PC-3 (cell line): Measurements from ENCODE around the gene VPS13C. TPM values are rescaled to one million over a fixed set of nuclear protein-coding genes. Genes with fewer than 3 reads are reported as not detected.

Experiments used
- ATAC-seq: fragments of 200-7000 bp; cut with Tn5 transposase; 2 replicates; pipeline ENCODE4 v1.9.1; 2020; ENCODE audit warnings: mild to moderate bottlenecking, moderate library complexity
- BruUV-seq: library from RNA; stranded (reverse); fragments of 400-500 nt; replicated peaks from 2 replicates; lab custom pipeline; 2021; lab: Mats Ljungman, UMichigan
- CTCF ChIA-PET: fragments of 300-600 bp; sonication (Branson Sonifier 250); formaldehyde crosslinking; loops from one replicate; lab custom pipeline; 2022; ENCODE audit warnings: antibody characterized with exemption; lab: Charles Lee
- POLR2A ChIA-PET: fragments of 300-600 bp; sonication (Branson Sonifier 250); formaldehyde crosslinking; loops from one replicate; lab custom pipeline; 2022; ENCODE audit warnings: antibody characterized with exemption; ENCODE audit not compliant: unreplicated experiment; lab: Charles Lee
- DNase-seq: peaks from one replicate; pipeline ENCODE4 v3.0.0-alpha.2; 2015
- H2AFZ ChIP-seq: fragments of 300-600 bp; sonication (generic); 2 replicates; pipeline ENCODE4 v1.6.0; 2016; ENCODE audit warnings: antibody characterized with exemption, low read length
- H3F3A ChIP-seq: fragments of 300-600 bp; sonication (generic); one replicate; pipeline ENCODE4 v1.6.0; 2017; ENCODE audit warnings: antibody characterized with exemption, low read length, control low read depth, mild to moderate bottlenecking; ENCODE audit not compliant: unreplicated experiment
- H3K27ac ChIP-seq: fragments of 300-600 bp; sonication (generic); 2 replicates; pipeline ENCODE4 v1.5.1; 2016; ENCODE audit warnings: mild to moderate bottlenecking, low read length
- H3K27me3 ChIP-seq: fragments of 300-600 bp; sonication (generic); 2 replicates; pipeline ENCODE4 v1.6.1; 2016; ENCODE audit warnings: low read length, mixed read lengths
- H3K36me3 ChIP-seq: fragments of 300-600 bp; sonication (generic); 2 replicates; pipeline ENCODE4 v1.6.1; 2016; ENCODE audit warnings: low read depth, mixed run types, low read length, mixed read lengths
- H3K4me1 ChIP-seq: fragments of 300-600 bp; sonication (generic); 2 replicates; pipeline ENCODE4 v1.5.1; 2016; ENCODE audit warnings: low read length; ENCODE audit not compliant: insufficient read depth
- H3K4me2 ChIP-seq: fragments of 300-600 bp; sonication (generic); 2 replicates; pipeline ENCODE4 v1.6.0; 2016; ENCODE audit warnings: low read length
- H3K4me3 ChIP-seq: fragments of 300-600 bp; sonication (generic); 2 replicates; pipeline ENCODE4 v1.5.1; 2016; ENCODE audit warnings: mild to moderate bottlenecking, low read length, mixed read lengths
- H3K79me2 ChIP-seq: fragments of 300-600 bp; sonication (generic); 2 replicates; pipeline ENCODE4 v1.6.1; 2017; ENCODE audit warnings: low read length, mixed read lengths
- H3K9ac ChIP-seq: fragments of 300-600 bp; sonication (generic); 2 replicates; pipeline ENCODE4 v1.6.0; 2016; ENCODE audit warnings: mild to moderate bottlenecking, low read length
- H3K9me2 ChIP-seq: fragments of 300-600 bp; sonication (generic); replicated peaks from 2 replicates; pipeline ENCODE4 v1.6.1; 2016; ENCODE audit warnings: mixed run types, low read length, mixed read lengths
- H3K9me3 ChIP-seq: fragments of 300-600 bp; sonication (generic); 2 replicates; pipeline ENCODE4 v1.6.1; 2016; ENCODE audit warnings: low read length, mixed read lengths
- H4K20me1 ChIP-seq: fragments of 300-600 bp; sonication (generic); 2 replicates; pipeline ENCODE4 v1.6.1; 2016; ENCODE audit warnings: low read length, mixed read lengths
- EZH2 ChIP-seq: fragments of 300-600 bp; sonication (generic); IDR thresholded peaks from one replicate; pipeline ENCODE4 v1.6.1; 2017; ENCODE audit warnings: antibody characterized with exemption, mild to moderate bottlenecking, low read length; ENCODE audit not compliant: unreplicated experiment
- EZH2phosphoT487 ChIP-seq: fragments of 300-600 bp; sonication (generic); IDR thresholded peaks from 2 replicates; pipeline ENCODE4 v1.6.1; 2018; ENCODE audit warnings: mild to moderate bottlenecking, antibody characterized with exemption, low read length, borderline replicate concordance
- intact Hi-C: fragments of 100-400 bp; cut with micrococcal nuclease; formaldehyde crosslinking; loops from 2 replicates; pipeline ENCODE4 v1.9.0; 2023
- total RNA-seq: library from RNA; depleted of rRNA; stranded (reverse); fragments of >200 nt; gene quantifications from 2 replicates; pipeline ENCODE4 v1.2.3, GENCODE V29; 2014
- TF ChIP-seq, protein P1 (sequence below): fragments of 300-600 bp; sonication (generic); conservative IDR thresholded peaks from 2 replicates; pipeline ENCODE4 v1.5.1; 2017; ENCODE audit warnings: antibody characterized with exemption, low read depth, mild to moderate bottlenecking, low read length

The VPS13C gene
- total RNA-seq, 1 experiment from 2014 or later, result 11.4 TPM

DNA sequence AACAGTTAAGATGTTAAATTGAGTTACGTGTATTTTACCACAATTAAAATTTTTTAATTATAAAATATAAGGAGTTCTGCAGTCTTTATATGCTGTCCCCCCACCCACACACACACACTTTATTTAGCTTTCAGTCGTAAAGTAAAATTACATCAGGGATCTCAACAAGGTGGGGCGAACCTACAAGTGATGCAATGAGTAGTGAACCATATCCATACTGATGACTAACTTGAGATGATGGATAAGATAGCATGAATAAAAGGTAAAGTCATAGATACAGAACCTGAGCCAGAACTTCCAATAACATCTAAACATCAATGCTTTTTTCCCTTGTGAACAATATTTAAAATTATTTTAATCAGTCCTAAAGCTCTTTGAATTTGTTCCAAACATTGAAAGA lies 77.2 kb downstream of the VPS13C start:
- H3K4me1 ChIP-seq, result peaks cover 9% of the 10 kb centered on the region
- no peaks in the 10 kb centered on the region for H3K9me3 ChIP-seq
- H3K9me2 ChIP-seq, result no peaks in the 10 kb centered on the region
- intact Hi-C loops, result loop anchor here (10.0 kb wide), 1 partner anchor 82 kb away; the partner anchor contains the start of genes C2CD4A and VPS13C
- no peaks in the 10 kb centered on the region for H3F3A ChIP-seq
- ChIA-PET CTCF (no interaction called here), POLR2A (no interaction called here)
- H3K79me2 ChIP-seq, result no peaks in the 10 kb centered on the region
- no TSS peak for BruUV-seq
- no peak overlapping the region for H3K27ac ChIP-seq
- H3K27me3 ChIP-seq, result no peaks in the 10 kb centered on the region
- H3K4me3 ChIP-seq, result no peak overlapping the region
- H4K20me1 ChIP-seq, result no peaks in the 10 kb centered on the region
- H3K4me2 ChIP-seq, result no peak overlapping the region
- peak; percentile 48; the same call in 1 of the 2 replicates for ATAC-seq
- H3K36me3 ChIP-seq, result no peaks in the 10 kb centered on the region
- peak; percentile 59 for DNase-seq
- H3K9ac ChIP-seq, result no peak overlapping the region
- H2AFZ ChIP-seq, result no peak overlapping the region
- no peak for TF ChIP-seq EZH2
- no peak for TF ChIP-seq EZH2phosphoT487
- TF ChIP-seq, protein P1, sequence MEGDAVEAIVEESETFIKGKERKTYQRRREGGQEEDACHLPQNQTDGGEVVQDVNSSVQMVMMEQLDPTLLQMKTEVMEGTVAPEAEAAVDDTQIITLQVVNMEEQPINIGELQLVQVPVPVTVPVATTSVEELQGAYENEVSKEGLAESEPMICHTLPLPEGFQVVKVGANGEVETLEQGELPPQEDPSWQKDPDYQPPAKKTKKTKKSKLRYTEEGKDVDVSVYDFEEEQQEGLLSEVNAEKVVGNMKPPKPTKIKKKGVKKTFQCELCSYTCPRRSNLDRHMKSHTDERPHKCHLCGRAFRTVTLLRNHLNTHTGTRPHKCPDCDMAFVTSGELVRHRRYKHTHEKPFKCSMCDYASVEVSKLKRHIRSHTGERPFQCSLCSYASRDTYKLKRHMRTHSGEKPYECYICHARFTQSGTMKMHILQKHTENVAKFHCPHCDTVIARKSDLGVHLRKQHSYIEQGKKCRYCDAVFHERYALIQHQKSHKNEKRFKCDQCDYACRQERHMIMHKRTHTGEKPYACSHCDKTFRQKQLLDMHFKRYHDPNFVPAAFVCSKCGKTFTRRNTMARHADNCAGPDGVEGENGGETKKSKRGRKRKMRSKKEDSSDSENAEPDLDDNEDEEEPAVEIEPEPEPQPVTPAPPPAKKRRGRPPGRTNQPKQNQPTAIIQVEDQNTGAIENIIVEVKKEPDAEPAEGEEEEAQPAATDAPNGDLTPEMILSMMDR, result no peak

DNA sequence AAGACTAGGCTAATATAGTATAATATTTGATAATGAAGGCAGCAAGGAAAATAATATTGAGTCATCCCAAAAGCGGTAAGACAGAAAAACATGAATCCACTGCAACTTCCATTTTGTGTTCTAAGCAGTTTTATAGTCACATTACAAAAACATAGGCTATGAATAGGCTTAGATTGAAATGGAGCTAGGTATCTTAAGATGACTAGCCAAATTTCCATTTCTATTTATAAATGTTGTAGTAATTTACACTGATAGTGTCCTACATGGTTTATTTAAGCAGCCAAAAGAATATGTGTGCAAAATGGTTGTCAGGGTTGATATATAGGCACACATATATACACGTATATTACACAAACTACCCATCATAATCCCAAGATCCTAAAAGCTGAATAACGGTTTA lies 82.0 kb downstream of the VPS13C start:
- no peaks in the 10 kb centered on the region for H3K79me2 ChIP-seq
- no peak for ATAC-seq
- ChIA-PET CTCF (no interaction called here), POLR2A (no interaction called here)
- no peaks in the 10 kb centered on the region for H3K36me3 ChIP-seq
- intact Hi-C loops, result loop anchor here (10.0 kb wide), 1 partner anchor 103 kb away; no protein-coding TSS in a partner anchor
- no peak for TF ChIP-seq EZH2phosphoT487
- TF ChIP-seq, protein P1, result no peak
- TF ChIP-seq EZH2, result no peak
- peaks cover 12% of the 10 kb centered on the region for H3K4me1 ChIP-seq
- H2AFZ ChIP-seq, result no peak overlapping the region
- H3K9me2 ChIP-seq, result no peaks in the 10 kb centered on the region
- no peak overlapping the region for H3K4me3 ChIP-seq
- H3K9me3 ChIP-seq, result no peaks in the 10 kb centered on the region
- no peak overlapping the region for H3K27ac ChIP-seq
- no peaks in the 10 kb centered on the region for H4K20me1 ChIP-seq
- no peaks in the 10 kb centered on the region for H3F3A ChIP-seq
- BruUV-seq, result no TSS peak
- H3K9ac ChIP-seq, result no peak overlapping the region
- H3K4me2 ChIP-seq, result no peak overlapping the region
- no peaks in the 10 kb centered on the region for H3K27me3 ChIP-seq
- DNase-seq, result no peak

DNA sequence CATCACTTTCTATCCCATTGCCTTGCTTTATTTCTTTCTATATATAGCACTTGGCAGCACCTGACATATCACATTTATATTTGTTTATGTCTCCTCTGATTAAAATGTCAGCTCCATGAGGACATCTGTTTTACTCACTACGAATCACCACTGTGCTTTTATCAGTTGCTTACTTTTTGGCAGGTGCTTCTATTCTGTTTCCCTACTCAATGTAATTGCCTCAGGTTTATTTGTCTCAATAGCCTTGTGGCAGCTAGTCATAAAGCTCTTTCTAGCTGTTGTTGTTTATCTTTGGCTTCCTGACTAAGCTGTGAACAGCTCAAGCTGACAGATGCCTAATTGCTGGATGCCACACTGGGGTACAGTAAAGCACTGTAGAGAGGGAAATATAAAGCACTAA lies 85.5 kb downstream of the VPS13C start:
- CTCF ChIA-PET, result no interaction called here
- H3K36me3 ChIP-seq, result no peaks in the 10 kb centered on the region

More for the DNA sequence above, 85.5 kb downstream of the VPS13C start:
- Histone ChIP-seq H3K4me3 (no peak overlapping the region), H3K9me3 (no peaks in the 10 kb centered on the region), H3K79me2 (no peaks in the 10 kb centered on the region), H3K9me2 (no peaks in the 10 kb centered on the region), H3K4me1 (peaks cover 6% of the 10 kb centered on the region; the same call in 1 of the 2 replicates), H3K9ac (no peak overlapping the region), H2AFZ (no peak overlapping the region), H3F3A (no peaks in the 10 kb centered on the region), H3K4me2 (no peak overlapping the region), H3K27ac (no peak overlapping the region), H3K27me3 (no peaks in the 10 kb centered on the region), H4K20me1 (no peaks in the 10 kb centered on the region)
- TF ChIP-seq, protein P1, result no peak
- TF ChIP-seq EZH2 (no peak), EZH2phosphoT487 (no peak)
- no TSS peak for BruUV-seq
- intact Hi-C loops, result loop anchor here (10.0 kb wide), 1 partner anchor 100 kb away; no protein-coding TSS in a partner anchor
- peak; percentile 86 for ATAC-seq
- POLR2A ChIA-PET, result interaction anchor here (0.7 kb wide), 1 partner anchor 163 kb away, joined by 4 read pairs; no protein-coding TSS in a partner anchor
- peak; percentile 48 for DNase-seq
